Medulla oblongata (tissue), 1 donor: Measurements from ENCODE around the gene LBHD2.

Experiments
- DNase-seq: peaks from one replicate; pipeline ENCODE4 v3.0.0-alpha.2; 2015; ENCODE audit errors: extremely low spot score

Gene LBHD2

GRCh38 chr14:103121121-103121845, 37.3 kb downstream of the LBHD2 start:
- DNase-seq: peak; percentile 60

GRCh38 chr14:103121846-103122584, 38.0 kb downstream of the LBHD2 start:
- peak; percentile 50 for DNase-seq

- DNase-seq: peak; percentile 13
Observed at GRCh38 chr14:103122585-103122946, 38.6 kb downstream of the LBHD2 start.

GRCh38 chr14:103122947-103123633, 39.1 kb downstream of the LBHD2 start, which contains the start of gene TNFAIP2:
TSS of gene TNFAIP2 (plus strand) at chr14:103123461. CDS start at chr14:103126458, 2,997 bp downstream.
- peak; percentile 10 for DNase-seq

GRCh38 chr14:103123634-103124500, 39.9 kb downstream of the LBHD2 start:
- no peak for DNase-seq

GRCh38 chr14:103124501-103125001, 40.5 kb downstream of the LBHD2 start:
- DNase-seq: no peak

GRCh38 chr14:103125098-103126070, 41.4 kb downstream of the LBHD2 start:
- no peak for DNase-seq

- DNase-seq: no peak
Observed at GRCh38 chr14:103126088-103126872, 42.3 kb downstream of the LBHD2 start.

GRCh38 chr14:103126873-103127304, 42.9 kb downstream of the LBHD2 start:
- no peak for DNase-seq

- DNase-seq: no peak
Observed at GRCh38 chr14:103127356-103127755, 43.3 kb downstream of the LBHD2 start.

GRCh38 chr14:103127861-103128598, 44.0 kb downstream of the LBHD2 start:
- no peak for DNase-seq

GRCh38 chr14:103128631-103129300, 44.8 kb downstream of the LBHD2 start:
- DNase-seq: peak; percentile 46

GRCh38 chr14:103129301-103130016, 45.4 kb downstream of the LBHD2 start:
- no peak for DNase-seq

- no peak for DNase-seq
Observed at GRCh38 chr14:103130017-103130764, 46.2 kb downstream of the LBHD2 start.

GRCh38 chr14:103130965-103131364, 47.0 kb downstream of the LBHD2 start:
- DNase-seq: no peak

GRCh38 chr14:103131580-103131979, 47.6 kb downstream of the LBHD2 start:
- no peak for DNase-seq
